ENCODE data around the gene ANO9. TPM values are rescaled to one million over a fixed set of nuclear protein-coding genes. Genes with fewer than 3 reads are reported as not detected.
A peak's percentile ranks its signal among the peaks of the same experiment; 100 is the strongest.

The ANO9 gene
- total RNA-seq, 4 donors from 2014 or later = 0.11 to 0.42 (median 0.32) TPM; not detected in 1

GRCh38 chr11:453564-453963, 11.8 kb upstream of the ANO9 start:
- intact Hi-C loops (cut with DNase I) = loop anchor here (5.0 kb wide), 3 partner anchors 49 to 151 kb away; no protein-coding TSS in a partner anchor
- Histone ChIP-seq H3K27me3 (no peaks in the 10 kb centered on the region), H3K4me3 (no peak overlapping the region), H3K9me3 (no peaks in the 10 kb centered on the region), H3K36me3 (peaks cover 0 to 31% (median 21%) of the 10 kb centered on the region in 4 donors), H3K4me1 (peaks cover 27 to 42% (median 34%) of the 10 kb centered on the region in 4 donors), H3K27ac (replicated peaks in 1 of 4) (no peak overlapping the region)
- 93% methylated on average over 13 of the region's 13 CpGs for WGBS
- DNase-seq (ENCODE audit: extremely low spot score) = no peak
- no peak for TF ChIP-seq POLR2A (IDR thresholded peaks at IDR 0.05; ENCODE audit: low read depth)
- no peak for TF ChIP-seq POLR2AphosphoS5 (IDR thresholded peaks at IDR 0.05)
- no peak for TF ChIP-seq CTCF (IDR thresholded peaks at IDR 0.05)
- no peak for TF ChIP-seq EP300 (IDR thresholded peaks at IDR 0.05)

GRCh38 chr11:452916-453527, 11.2 kb upstream of the ANO9 start:
- H3K4me3 ChIP-seq = no peak overlapping the region
- H3K4me1 ChIP-seq = peaks cover 30 to 46% (median 37%) of the 10 kb centered on the region in 4 donors
- no peaks in the 10 kb centered on the region for H3K9me3 ChIP-seq
- H3K27ac ChIP-seq (replicated peaks in 1 of 4) = no peak overlapping the region
- intact Hi-C loops (cut with DNase I) = loop anchor here (5.0 kb wide), 3 partner anchors 49 to 151 kb away; no protein-coding TSS in a partner anchor
- peaks cover 0 to 31% (median 21%) of the 10 kb centered on the region in 4 donors for H3K36me3 ChIP-seq
- DNase-seq (ENCODE audit: extremely low spot score) = no peak
- WGBS = 90% methylated on average over 15 of the region's 19 CpGs
- H3K27me3 ChIP-seq = no peaks in the 10 kb centered on the region
- no peak for TF ChIP-seq CTCF (IDR thresholded peaks at IDR 0.05)
- TF ChIP-seq POLR2AphosphoS5 (IDR thresholded peaks at IDR 0.05) = no peak
- TF ChIP-seq EP300 (IDR thresholded peaks at IDR 0.05) = no peak
- no peak for TF ChIP-seq POLR2A (IDR thresholded peaks at IDR 0.05; ENCODE audit: low read depth)

DNA sequence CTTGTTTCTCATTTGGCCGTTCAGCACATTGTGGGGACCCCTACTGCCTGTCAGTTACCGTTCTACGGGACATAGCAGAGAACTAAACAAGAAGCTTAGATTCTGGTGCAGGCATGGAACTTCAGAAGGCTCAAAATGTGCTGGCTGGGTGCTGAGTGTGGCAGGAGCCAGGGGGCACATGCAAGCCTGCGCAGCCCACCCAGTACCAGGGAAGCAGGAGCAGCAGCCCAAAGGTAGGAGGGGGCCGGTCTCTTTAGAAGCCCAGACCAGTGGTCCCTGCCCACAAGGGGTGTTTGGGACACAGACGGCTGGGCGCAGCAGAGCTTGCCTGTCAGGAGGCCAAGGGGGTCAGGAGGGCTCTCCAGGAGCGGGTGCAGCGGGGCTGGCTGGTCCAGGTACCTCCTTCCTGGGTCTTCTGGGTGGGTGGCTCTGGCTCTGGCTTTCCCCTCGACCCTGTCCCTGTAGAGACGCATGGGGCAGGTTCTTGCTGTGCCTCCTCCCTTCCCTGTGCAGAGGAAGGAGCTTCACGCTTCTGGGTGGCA, 10.5 kb upstream of the ANO9 start:
- TF ChIP-seq EP300 (IDR thresholded peaks at IDR 0.05) = no peak
- no peak for TF ChIP-seq CTCF (IDR thresholded peaks at IDR 0.05)
- no peak for TF ChIP-seq POLR2AphosphoS5 (IDR thresholded peaks at IDR 0.05)
- no peak for TF ChIP-seq POLR2A (IDR thresholded peaks at IDR 0.05; ENCODE audit: low read depth)
- Histone ChIP-seq H3K9me3 (no peaks in the 10 kb centered on the region), H3K27ac (replicated peaks in 1 of 4) (no peak overlapping the region), H3K27me3 (no peaks in the 10 kb centered on the region), H3K36me3 (peaks cover 0 to 31% (median 21%) of the 10 kb centered on the region in 4 donors), H3K4me1 (peaks cover 30 to 47% (median 42%) of the 10 kb centered on the region in 4 donors), H3K4me3 (no peak overlapping the region)
- intact Hi-C loops (cut with DNase I) = loop anchor here (5.0 kb wide), 3 partner anchors 50 to 150 kb away; no protein-coding TSS in a partner anchor
- 85% methylated on average over 7 of the region's 12 CpGs for WGBS
- no peak for DNase-seq (ENCODE audit: extremely low spot score)

DNA sequence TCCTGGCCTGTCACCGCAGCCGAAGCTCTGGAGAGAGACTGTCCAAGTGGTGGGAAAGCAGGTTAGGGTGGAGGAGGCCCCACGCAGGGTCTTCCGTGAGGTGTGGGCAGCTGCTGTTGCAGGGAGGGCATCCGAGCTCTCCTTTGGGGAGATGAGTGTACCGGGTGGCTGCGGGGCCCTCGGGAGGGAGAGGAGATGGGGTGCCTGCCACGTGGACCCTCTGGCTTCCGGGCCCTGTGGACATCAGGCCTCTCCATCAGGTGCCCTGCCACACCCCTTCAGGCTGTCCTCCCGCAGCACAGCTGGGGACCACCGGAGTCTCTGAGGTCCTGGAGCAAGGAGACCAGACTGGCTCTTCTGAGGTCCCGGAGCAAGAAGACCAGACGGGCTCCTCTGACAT, 9.9 kb upstream of the ANO9 start:
- H3K27ac ChIP-seq (replicated peaks in 1 of 4) = peak overlapping the region in 2 of 4 donors; percentile 93 to 97
- WGBS = 93% methylated on average over 6 of the region's 14 CpGs
- TF ChIP-seq POLR2A (IDR thresholded peaks at IDR 0.05; ENCODE audit: low read depth) (no peak), POLR2AphosphoS5 (IDR thresholded peaks at IDR 0.05) (no peak), EP300 (IDR thresholded peaks at IDR 0.05) (no peak), CTCF (IDR thresholded peaks at IDR 0.05) (no peak)
- H3K9me3 ChIP-seq = no peaks in the 10 kb centered on the region
- H3K27me3 ChIP-seq = no peaks in the 10 kb centered on the region
- peaks cover 0 to 31% (median 21%) of the 10 kb centered on the region in 4 donors for H3K36me3 ChIP-seq
- no peak for DNase-seq (ENCODE audit: extremely low spot score)
- intact Hi-C loops (cut with DNase I) = loop anchor here (5.0 kb wide), 3 partner anchors 51 to 149 kb away; no protein-coding TSS in a partner anchor
- peaks cover 30 to 45% (median 41%) of the 10 kb centered on the region in 4 donors for H3K4me1 ChIP-seq
- H3K4me3 ChIP-seq = peak overlapping the region; percentile 82 to 100 (median 90)

Data from esophagus muscularis mucosa (tissue), 4 donors.